HepG2 (cell line): ENCODE data around the gene GNPDA1. TPM values are rescaled to one million over a fixed set of nuclear protein-coding genes. Genes with fewer than 3 reads are reported as not detected.

Experiments used
- ATAC-seq: fragments of 200-7000 bp; cut with Tn5 transposase; 3 replicates; pipeline ENCODE4 v1.9.1; 2020; ENCODE audit warnings: mild to moderate bottlenecking, moderate library complexity
- BruUV-seq: library from RNA; stranded (reverse); fragments of 400-500 nt; replicated peaks from 2 replicates; lab custom pipeline; 2021; lab: Mats Ljungman, UMichigan
- CTCF ChIA-PET: fragments of 300-600 bp; formaldehyde crosslinking; extraction: SDS; loops from one replicate; lab custom pipeline; 2021; ENCODE audit warnings: low total read pairs, inconsistent platforms, low intra/inter-chr PET ratio; lab: Yijun Ruan, JAX
- POLR2A ChIA-PET: fragments of 350-600 bp; sonication (Branson Sonifier 250); formaldehyde crosslinking; loops from one replicate; lab custom pipeline; 2020; ENCODE audit warnings: antibody characterized with exemption, inconsistent platforms; lab: Yijun Ruan, JAX
- DNase-seq: peaks from one replicate; pipeline ENCODE4 v3.0.0-alpha.2; 2015; ENCODE audit warnings: low spot score
- FAIRE-seq: peaks from 3 replicates; lab custom pipeline; 2011; peaks lifted over from hg19 to GRCh38; lab: Jason Lieb, UNC
- H2AFZ ChIP-seq: one replicate; pipeline ENCODE4 v1.6.1; 2011; ENCODE audit warnings: low read length, inconsistent platforms
- H3K27ac ChIP-seq: fragments of 300-600 bp; 3 replicates; pipeline ENCODE4 v1.8.0; 2011; ENCODE audit warnings: mixed run types, mild to moderate bottlenecking, mixed read lengths, low read length, inconsistent platforms; ENCODE audit not compliant: insufficient read depth; ENCODE audit errors: extremely low read length
- H3K27me3 ChIP-seq, 2 experiments: fragments of 200-600 bp in 1 of 2; 2 replicates in 1 of 2; 3 replicates in 1 of 2; pipeline versions ENCODE4 v1.6.0 to v1.8.0; 2011; ENCODE audit warnings: low read length in 2 of 2, mild to moderate bottlenecking in 2 of 2, moderate library complexity in 2 of 2, inconsistent platforms in 1 of 2; ENCODE audit not compliant: insufficient read depth in 2 of 2, control insufficient read depth in 1 of 2
- H3K36me3 ChIP-seq, 2 experiments: fragments of 200-600 bp in 1 of 2; replicated peaks in 1 of 2; 2 replicates in 1 of 2; 3 replicates in 1 of 2; pipeline versions ENCODE4 v1.5.1 to v1.8.0; 2011; ENCODE audit warnings: low read length in 2 of 2, inconsistent platforms in 1 of 2; ENCODE audit not compliant: insufficient read depth in 2 of 2, control insufficient read depth in 1 of 2
- H3K4me1 ChIP-seq: 2 replicates; pipeline ENCODE4 v1.5.1; 2012; ENCODE audit warnings: low read length, inconsistent platforms; ENCODE audit not compliant: insufficient read depth
- H3K4me2 ChIP-seq: 2 replicates; pipeline ENCODE4 v1.6.0; 2011; ENCODE audit warnings: low read depth, low read length, inconsistent platforms
- H3K4me3 ChIP-seq, 3 experiments: fragments of 200-600 bp in 1 of 3; sonication (generic), shearing (Covaris generic) in 1 of 3; replicated peaks in 1 of 3; 2 replicates each; pipeline ENCODE4 v1.5.1; 2011 to 2016; ENCODE audit warnings: low read length in 3 of 3, inconsistent platforms in 2 of 3, low read depth in 2 of 3, mild to moderate bottlenecking in 2 of 3, control low read depth in 1 of 3, mixed read lengths in 1 of 3; ENCODE audit not compliant: insufficient read depth in 1 of 3
- H3K79me2 ChIP-seq: one replicate; pipeline ENCODE4 v1.6.1; 2011; ENCODE audit warnings: low read length, inconsistent platforms; ENCODE audit not compliant: insufficient read depth
- H3K9ac ChIP-seq: 2 replicates; pipeline ENCODE4 v1.6.0; 2011; ENCODE audit warnings: mild to moderate bottlenecking, low read depth, low read length, inconsistent platforms; ENCODE audit not compliant: insufficient read depth
- H3K9me3 ChIP-seq: 2 replicates; pipeline ENCODE4 v1.5.1; 2012; ENCODE audit warnings: mild to moderate bottlenecking, low read length
- H4K20me1 ChIP-seq: 2 replicates; pipeline ENCODE4 v1.6.0; 2011; ENCODE audit warnings: inconsistent platforms, mild to moderate bottlenecking, low read length, moderate library complexity; ENCODE audit not compliant: insufficient read depth
- AGO1 ChIP-seq: fragments of 200-400 bp; formaldehyde crosslinking; IDR thresholded peaks from 2 replicates; pipeline ENCODE4 v1.6.1; 2017; ENCODE audit warnings: mild to moderate bottlenecking, low read depth, low read length, moderate library complexity; ENCODE audit not compliant: poor library complexity, severe bottlenecking
- EHMT2 ChIP-seq: fragments of 200-600 bp; sonication (generic); IDR thresholded peaks from 2 replicates; pipeline ENCODE4 v1.7.0; 2017; ENCODE audit warnings: antibody characterized with exemption, low read depth, low read length, borderline replicate concordance
- FOSL2 ChIP-seq: sonication (generic); formaldehyde crosslinking; IDR thresholded peaks from 2 replicates; pipeline ENCODE4 v1.4.0; 2020; ENCODE audit warnings: missing genetic modification reagents
- FOXA3 ChIP-seq: IDR thresholded peaks from 2 replicates; pipeline ENCODE4 v1.6.1; 2016; ENCODE audit warnings: missing genetic modification reagents, missing compliant biosample characterization
- GLI4 ChIP-seq: sonication (generic); formaldehyde crosslinking; IDR thresholded peaks from 2 replicates; pipeline ENCODE4 v1.5.1; 2020; ENCODE audit warnings: missing genetic modification reagents, mild to moderate bottlenecking, moderate library complexity, borderline replicate concordance
- HMGXB3 ChIP-seq: sonication (generic); formaldehyde crosslinking; IDR thresholded peaks from 2 replicates; pipeline ENCODE4 v1.4.0; 2020; ENCODE audit warnings: missing genetic modification reagents, borderline replicate concordance
- ISL2 ChIP-seq: sonication (generic); formaldehyde crosslinking; IDR thresholded peaks from 2 replicates; pipeline ENCODE4 v1.5.0; 2020; ENCODE audit warnings: missing genetic modification reagents
- KDM6A ChIP-seq: IDR thresholded peaks from 2 replicates; pipeline ENCODE4 v1.6.1; 2016; ENCODE audit warnings: low read depth
- MAFF ChIP-seq: IDR thresholded peaks from 2 replicates; pipeline ENCODE4 v1.6.1; 2011; ENCODE audit warnings: low read depth, low read length, improper control_type of control experiment
- MAZ ChIP-seq, 2 experiments: sonication (generic) in 1 of 2; formaldehyde crosslinking in 1 of 2; IDR thresholded peaks; 2 replicates each; pipeline versions ENCODE4 v1.5.0 to v1.6.1; 2012 to 2020; ENCODE audit warnings: low read depth in 2 of 2, mild to moderate bottlenecking in 2 of 2, borderline replicate concordance in 1 of 2, improper control_type of control experiment in 1 of 2, low read length in 1 of 2, missing genetic modification reagents in 1 of 2, moderate library complexity in 1 of 2
- MEIS2 ChIP-seq: sonication (generic); formaldehyde crosslinking; IDR thresholded peaks from 2 replicates; pipeline ENCODE4 v1.9.0; 2021; ENCODE audit warnings: mild to moderate bottlenecking, missing genetic modification reagents
- NPAS2 ChIP-seq: sonication (generic); formaldehyde crosslinking; IDR thresholded peaks from 2 replicates; pipeline ENCODE4 v1.8.0; 2022; ENCODE audit warnings: mild to moderate bottlenecking, missing genetic modification reagents, borderline replicate concordance
- PRMT3 ChIP-seq: sonication (generic); formaldehyde crosslinking; IDR thresholded peaks from 2 replicates; pipeline ENCODE4 v1.8.1; 2022; ENCODE audit warnings: low read depth, mild to moderate bottlenecking, moderate library complexity, missing genetic modification reagents, borderline replicate concordance
- ZFYVE20 ChIP-seq: sonication (generic); formaldehyde crosslinking; IDR thresholded peaks from 2 replicates; pipeline ENCODE4 v1.8.0; 2023; ENCODE audit warnings: low read depth, mild to moderate bottlenecking, moderate library complexity, missing genetic modification reagents, borderline replicate concordance
- ZNF496 ChIP-seq: sonication (generic); formaldehyde crosslinking; IDR thresholded peaks from 2 replicates; pipeline ENCODE4 v1.8.1; 2023; ENCODE audit warnings: mild to moderate bottlenecking, moderate library complexity, missing genetic modification reagents; ENCODE audit not compliant: insufficient replicate concordance
- ZNF768 ChIP-seq: sonication (generic); formaldehyde crosslinking; IDR thresholded peaks from 2 replicates; pipeline ENCODE4 v1.4.0; 2020; ENCODE audit warnings: missing genetic modification reagents
- WGBS: methylation state at CpG from one replicate; pipeline ENCODE4 v1.1.6; 2017; ENCODE audit warnings: low lambda C conversion rate; 5-methylcytosine and 5-hydroxymethylcytosine counted together
- in situ Hi-C: cut with HindIII; loops from 2 replicates; pipeline ENCODE4 v1.10.0; 2017; ENCODE audit warnings: low pct_unique_long_range_greater_than_20kb; ENCODE audit not compliant: extremely low pct_ligation_motif_present
- intact Hi-C: fragments of 100-400 bp; cut with micrococcal nuclease; formaldehyde crosslinking; loops from one replicate; pipeline ENCODE4 v1.10.0; 2022; ENCODE audit not compliant: unreplicated experiment
- polyA plus RNA-seq, 8 experiments: library from polyadenylated mRNA; depleted of rRNA in 3 of 8; stranded (reverse) in 7 of 8; unstranded in 1 of 8; fragments of >200 nt; fragmentation: Illumina TruSeq in 4 of 8; extraction: Trizol in 4 of 8; gene quantifications; 2 replicates each; pipeline versions ENCODE4 v1.2.1 to v1.2.3, GENCODE V29; 2011 to 2016; ENCODE audit warnings: low read depth in 4 of 8, missing spikeins in 1 of 8, mixed read lengths in 1 of 8; ENCODE audit not compliant: insufficient read depth in 1 of 8
- total RNA-seq, 5 experiments: library from RNA; depleted of rRNA; stranded (reverse); fragments of >200 nt; fragmentation: Illumina TruSeq; extraction: Trizol; gene quantifications; 2 replicates each; pipeline ENCODE4 v1.2.3, GENCODE V29; 2016; ENCODE audit warnings: low read depth in 1 of 5
- TF ChIP-seq, protein P1 (sequence below): IDR thresholded peaks from 2 replicates; pipeline ENCODE4 v1.6.1; 2016; ENCODE audit warnings: missing compliant biosample characterization, missing genetic modification reagents, borderline replicate concordance
- TF ChIP-seq, protein P2 (sequence below): sonication (generic); formaldehyde crosslinking; IDR thresholded peaks from 2 replicates; pipeline ENCODE4 v1.5.0; 2020; ENCODE audit warnings: missing genetic modification reagents, mild to moderate bottlenecking, borderline replicate concordance

Gene GNPDA1
- total and polyA plus RNA-seq, 2 of the 13 experiments (the other 11 are each of a cell fraction or from before 2014, with no cell fraction given): 6.0 to 54.1 TPM

DNA sequence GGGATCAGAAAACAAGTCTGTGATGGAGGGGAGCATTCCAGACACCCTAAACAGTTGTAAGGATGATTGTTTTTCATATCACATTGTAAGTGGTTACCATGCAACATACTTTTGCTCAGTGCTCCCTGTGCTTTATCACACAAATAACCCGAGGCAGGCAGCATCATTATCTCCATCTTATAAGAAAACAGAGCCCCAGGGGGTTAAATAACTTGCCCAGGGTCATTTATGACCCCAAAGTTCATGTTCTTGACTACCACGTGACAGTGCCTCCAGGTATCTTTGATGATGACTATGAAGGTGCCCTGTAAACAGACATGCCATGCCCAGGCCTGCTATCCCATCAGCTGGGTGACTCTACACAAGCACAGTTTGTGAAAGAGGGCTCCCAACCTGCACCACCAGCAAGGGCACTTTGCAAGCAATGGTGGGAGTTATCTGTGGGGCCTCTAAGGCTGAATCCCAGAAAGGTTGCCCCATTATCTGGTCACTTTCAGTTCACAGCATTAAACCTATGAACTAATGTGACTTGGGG lies 9.5 kb downstream of the GNPDA1 start:
- DNase-seq (no peak), FAIRE-seq (no peak), ATAC-seq (no peak)
- CTCF ChIA-PET: no interaction called here
- in situ Hi-C loops: no loop called here
- Histone ChIP-seq H3K4me3 (no peak overlapping the region), H3K4me1 (no peaks in the 10 kb centered on the region), H3K36me3 (peaks cover 18 to 54% of the 10 kb centered on the region in 2 experiments), H3K27me3 (no peaks in the 10 kb centered on the region), H3K9ac (no peak overlapping the region), H3K27ac (no peak overlapping the region), H4K20me1 (no peaks in the 10 kb centered on the region), H3K79me2 (no peaks in the 10 kb centered on the region), H3K4me2 (no peak overlapping the region), H3K9me3 (no peaks in the 10 kb centered on the region), H2AFZ (no peak overlapping the region)
- intact Hi-C loops: no loop called here
- POLR2A ChIA-PET: no interaction called here
- WGBS: 89% methylated on average over 2 of the region's 2 CpGs
- no TSS peak for BruUV-seq
- TF ChIP-seq ZFYVE20 (CRISPR knock-in tag) (no peak), KDM6A (CRISPR knock-in tag) (no peak), EHMT2 (no peak), ZNF496 (CRISPR knock-in tag) (no peak), NPAS2 (CRISPR knock-in tag) (no peak), AGO1 (no peak), PRMT3 (CRISPR knock-in tag) (no peak), GLI4 (CRISPR knock-in tag) (no peak), HMGXB3 (no peak), ISL2 (CRISPR knock-in tag) (no peak), MEIS2 (CRISPR knock-in tag) (no peak), ZNF768 (CRISPR knock-in tag) (no peak), FOXA3 (CRISPR knock-in tag) (no peak), MAZ (IDR thresholded peaks at IDR 0.05; ENCODE audit: borderline replicate concordance, low read depth, low read length) (no peak), MAZ (CRISPR knock-in tag; IDR thresholded peaks at IDR 0.05; ENCODE audit: low read depth) (no peak), FOSL2 (CRISPR knock-in tag) (no peak), MAFF (no peak)
- TF ChIP-seq, protein P1, sequence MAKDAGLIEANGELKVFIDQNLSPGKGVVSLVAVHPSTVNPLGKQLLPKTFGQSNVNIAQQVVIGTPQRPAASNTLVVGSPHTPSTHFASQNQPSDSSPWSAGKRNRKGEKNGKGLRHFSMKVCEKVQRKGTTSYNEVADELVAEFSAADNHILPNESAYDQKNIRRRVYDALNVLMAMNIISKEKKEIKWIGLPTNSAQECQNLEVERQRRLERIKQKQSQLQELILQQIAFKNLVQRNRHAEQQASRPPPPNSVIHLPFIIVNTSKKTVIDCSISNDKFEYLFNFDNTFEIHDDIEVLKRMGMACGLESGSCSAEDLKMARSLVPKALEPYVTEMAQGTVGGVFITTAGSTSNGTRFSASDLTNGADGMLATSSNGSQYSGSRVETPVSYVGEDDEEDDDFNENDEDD: no peak
- TF ChIP-seq, protein P2, sequence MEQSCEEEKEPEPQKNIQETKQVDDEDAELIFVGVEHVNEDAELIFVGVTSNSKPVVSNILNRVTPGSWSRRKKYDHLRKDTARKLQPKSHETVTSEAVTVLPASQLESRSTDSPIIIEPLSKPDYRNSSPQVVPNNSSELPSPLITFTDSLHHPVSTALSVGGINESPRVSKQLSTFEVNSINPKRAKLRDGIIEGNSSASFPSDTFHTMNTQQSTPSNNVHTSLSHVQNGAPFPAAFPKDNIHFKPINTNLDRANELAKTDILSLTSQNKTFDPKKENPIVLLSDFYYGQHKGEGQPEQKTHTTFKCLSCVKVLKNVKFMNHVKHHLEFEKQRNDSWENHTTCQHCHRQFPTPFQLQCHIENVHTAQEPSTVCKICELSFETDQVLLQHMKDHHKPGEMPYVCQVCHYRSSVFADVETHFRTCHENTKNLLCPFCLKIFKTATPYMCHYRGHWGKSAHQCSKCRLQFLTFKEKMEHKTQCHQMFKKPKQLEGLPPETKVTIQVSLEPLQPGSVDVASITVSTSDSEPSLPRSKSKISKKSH (CRISPR knock-in tag): no peak
